IgD-negative memory B cell (primary cell): ENCODE measurements around the gene NEUROD2. TPM values are rescaled to one million over a fixed set of nuclear protein-coding genes. Genes with fewer than 3 reads are reported as not detected.

Experiments used
- H3K27ac Mint-ChIP-seq, 3 donors: one replicate each; pipeline ENCODE4 v1.8.0; 2020 to 2022; ENCODE audit warnings: mild to moderate bottlenecking in 3 of 3, mixed read lengths in 3 of 3, moderate library complexity in 1 of 3
- H3K27me3 Mint-ChIP-seq: one replicate; pipeline ENCODE4 v1.8.0; 2021; ENCODE audit warnings: mixed read lengths
- H3K36me3 Mint-ChIP-seq: one replicate; pipeline ENCODE4 v1.8.0; 2020; ENCODE audit warnings: mild to moderate bottlenecking, mixed read lengths
- H3K4me1 Mint-ChIP-seq, 3 donors: one replicate each; pipeline ENCODE4 v1.8.0; 2020 to 2022; ENCODE audit warnings: mixed read lengths in 3 of 3, mild to moderate bottlenecking in 1 of 3
- H3K4me3 Mint-ChIP-seq, 4 donors: one replicate each; pipeline ENCODE4 v1.8.0; 2020 to 2022; ENCODE audit warnings: mild to moderate bottlenecking in 4 of 4, mixed read lengths in 4 of 4, moderate library complexity in 3 of 4
- H3K9me3 Mint-ChIP-seq, 3 donors: one replicate each; pipeline ENCODE4 v1.8.0; 2020 to 2021; ENCODE audit warnings: mixed read lengths in 3 of 3, mild to moderate bottlenecking in 1 of 3
- polyA plus RNA-seq: library from polyadenylated mRNA; unstranded; fragments of 300-500 nt; fragmentation: Illumina TruSeq; gene quantifications from one replicate; pipeline ENCODE4 v1.2.3, GENCODE V29; 2021

Gene NEUROD2
- polyA plus RNA-seq, 1 donor from 2014 or later: not detected

GRCh38 chr17:39627712-39628516 is 20.2 kb upstream of the NEUROD2 start:
- H3K4me3 Mint-ChIP-seq: no peak overlapping the region
- H3K27ac Mint-ChIP-seq: no peak overlapping the region
- peaks cover 5 to 12% (median 5%) of the 10 kb centered on the region in 3 donors for H3K4me1 Mint-ChIP-seq
- peaks cover 2% of the 10 kb centered on the region for H3K36me3 Mint-ChIP-seq
- no peaks in the 10 kb centered on the region for H3K9me3 Mint-ChIP-seq
- H3K27me3 Mint-ChIP-seq: peaks cover 21% of the 10 kb centered on the region

GRCh38 chr17:39627047-39627711 is 19.5 kb upstream of the NEUROD2 start:
- peak overlapping the region in 3 of 4 donors; percentile 63 to 73 (median 67) for H3K4me3 Mint-ChIP-seq
- no peak overlapping the region for H3K27ac Mint-ChIP-seq
- peaks cover 2% of the 10 kb centered on the region for H3K36me3 Mint-ChIP-seq
- H3K27me3 Mint-ChIP-seq: peaks cover 21% of the 10 kb centered on the region
- peaks cover 10 to 16% (median 11%) of the 10 kb centered on the region in 3 donors for H3K4me1 Mint-ChIP-seq
- no peaks in the 10 kb centered on the region for H3K9me3 Mint-ChIP-seq

- H3K27ac Mint-ChIP-seq: no peak within 1 kb of the TSS
- H3K4me3 Mint-ChIP-seq: peak within 1 kb of the TSS in 3 of 4 donors; percentile 63 to 73 (median 67)
- H3K9me3 Mint-ChIP-seq: no peaks in the 10 kb centered on the region
- H3K4me1 Mint-ChIP-seq: peaks cover 15 to 19% (median 16%) of the 10 kb centered on the region in 3 donors
- peaks cover 21% of the 10 kb centered on the region for H3K27me3 Mint-ChIP-seq
- H3K36me3 Mint-ChIP-seq: no peaks in the 10 kb centered on the region
Measured at GRCh38 chr17:39626171-39627046, 18.7 kb upstream of the NEUROD2 start, which contains the start of gene PPP1R1B. Gene PPP1R1B (plus strand): TSS chr17:39626952. CDS start chr17:39627393, 441 bp downstream.

- H3K36me3 Mint-ChIP-seq: no peaks in the 10 kb centered on the region
- peak overlapping the region in 2 of 4 donors; percentile 52 to 63 for H3K4me3 Mint-ChIP-seq
- no peaks in the 10 kb centered on the region for H3K9me3 Mint-ChIP-seq
- H3K4me1 Mint-ChIP-seq: peaks cover 15 to 17% (median 16%) of the 10 kb centered on the region in 3 donors
- H3K27me3 Mint-ChIP-seq: peaks cover 19% of the 10 kb centered on the region
- no peak overlapping the region for H3K27ac Mint-ChIP-seq
Measured at GRCh38 chr17:39625198-39625785, 17.6 kb upstream of the NEUROD2 start.

GRCh38 chr17:39624313-39624712 is 16.6 kb upstream of the NEUROD2 start:
- Mint-ChIP-seq H3K9me3 (no peaks in the 10 kb centered on the region), H3K27ac (no peak overlapping the region), H3K4me3 (no peak overlapping the region), H3K4me1 (peaks cover 15 to 17% (median 16%) of the 10 kb centered on the region in 3 donors), H3K27me3 (peaks cover 19% of the 10 kb centered on the region), H3K36me3 (no peaks in the 10 kb centered on the region)

GRCh38 chr17:39623356-39623950 is 15.7 kb upstream of the NEUROD2 start:
- H3K4me1 Mint-ChIP-seq: peaks cover 15 to 17% (median 15%) of the 10 kb centered on the region in 3 donors
- H3K9me3 Mint-ChIP-seq: no peaks in the 10 kb centered on the region
- peaks cover 15% of the 10 kb centered on the region for H3K27me3 Mint-ChIP-seq
- H3K27ac Mint-ChIP-seq: peak overlapping the region in 1 of 3 donors; percentile 88
- H3K4me3 Mint-ChIP-seq: peak overlapping the region in 3 of 4 donors; percentile 68 to 87 (median 75)
- no peaks in the 10 kb centered on the region for H3K36me3 Mint-ChIP-seq

GRCh38 chr17:39622380-39623006 is 14.8 kb upstream of the NEUROD2 start:
- H3K27me3 Mint-ChIP-seq: peaks cover 15% of the 10 kb centered on the region
- H3K4me1 Mint-ChIP-seq: peaks cover 15 to 16% (median 15%) of the 10 kb centered on the region in 3 donors
- peak overlapping the region in 2 of 3 donors; percentile 46 to 69 for H3K27ac Mint-ChIP-seq
- H3K36me3 Mint-ChIP-seq: no peaks in the 10 kb centered on the region
- no peaks in the 10 kb centered on the region for H3K9me3 Mint-ChIP-seq
- peak overlapping the region; percentile 62 to 90 (median 78) for H3K4me3 Mint-ChIP-seq

- peak overlapping the region in 2 of 3 donors; percentile 46 to 69 for H3K27ac Mint-ChIP-seq
- H3K4me1 Mint-ChIP-seq: peaks cover 15 to 16% (median 15%) of the 10 kb centered on the region in 3 donors
- peak overlapping the region; percentile 62 to 90 (median 78) for H3K4me3 Mint-ChIP-seq
- H3K36me3 Mint-ChIP-seq: no peaks in the 10 kb centered on the region
- H3K9me3 Mint-ChIP-seq: no peaks in the 10 kb centered on the region
- peaks cover 13% of the 10 kb centered on the region for H3K27me3 Mint-ChIP-seq
Measured at GRCh38 chr17:39621523-39622379, 14.0 kb upstream of the NEUROD2 start.

- Mint-ChIP-seq H3K27ac (no peak overlapping the region), H3K9me3 (no peaks in the 10 kb centered on the region), H3K27me3 (peaks cover 7% of the 10 kb centered on the region), H3K4me1 (peaks cover 15 to 20% (median 15%) of the 10 kb centered on the region in 3 donors), H3K36me3 (no peaks in the 10 kb centered on the region), H3K4me3 (peak overlapping the region in 2 of 4 donors; percentile 30 to 85)
Measured at GRCh38 chr17:39619786-39620101, 12.0 kb upstream of the NEUROD2 start.

GRCh38 chr17:39618956-39619785 is 11.5 kb upstream of the NEUROD2 start:
- Mint-ChIP-seq H3K9me3 (no peaks in the 10 kb centered on the region), H3K27me3 (peaks cover 7% of the 10 kb centered on the region), H3K4me3 (peak overlapping the region; percentile 37 to 85 (median 71)), H3K36me3 (no peaks in the 10 kb centered on the region), H3K4me1 (peaks cover 15 to 20% (median 18%) of the 10 kb centered on the region in 3 donors), H3K27ac (no peak overlapping the region)

- Mint-ChIP-seq H3K4me1 (peaks cover 12 to 19% (median 16%) of the 10 kb centered on the region in 3 donors), H3K9me3 (no peaks in the 10 kb centered on the region), H3K4me3 (peak overlapping the region; percentile 77 to 92 (median 88)), H3K36me3 (no peaks in the 10 kb centered on the region), H3K27ac (peak overlapping the region in 2 of 3 donors; percentile 56 to 95), H3K27me3 (peaks cover 7% of the 10 kb centered on the region)
Measured at GRCh38 chr17:39618246-39618913, 10.7 kb upstream of the NEUROD2 start.
